ENCODE results near the gene MARCO.

GRCh38 chr2:119040730-119041129, 98.7 kb downstream of the MARCO start:
- TF ChIP-seq BACH2 (CRISPR knock-in tag; IDR thresholded peaks at IDR 0.05; ENCODE audit: borderline replicate concordance), result no peak
- no peak for TF ChIP-seq PPARA (CRISPR knock-in tag; IDR thresholded peaks at IDR 0.05; ENCODE audit: borderline replicate concordance)
- no peak for TF ChIP-seq ZFP30 (CRISPR knock-in tag; IDR thresholded peaks at IDR 0.05)
- no peak for TF ChIP-seq PATZ1 (CRISPR knock-in tag; IDR thresholded peaks at IDR 0.05; ENCODE audit: borderline replicate concordance)

Measured in SK-N-SH treated with all-trans-retinoic acid at 6 μM for 48 hours (cell line).